ENCODE data around the gene EID1.
"Not testable (repeated sequence)": the region's sequence is repeated elsewhere in the genome, so short reads cannot be mapped to it uniquely, and the experiment has no call there.

EID1 gene, protein sequence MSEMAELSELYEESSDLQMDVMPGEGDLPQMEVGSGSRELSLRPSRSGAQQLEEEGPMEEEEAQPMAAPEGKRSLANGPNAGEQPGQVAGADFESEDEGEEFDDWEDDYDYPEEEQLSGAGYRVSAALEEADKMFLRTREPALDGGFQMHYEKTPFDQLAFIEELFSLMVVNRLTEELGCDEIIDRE

DNA sequence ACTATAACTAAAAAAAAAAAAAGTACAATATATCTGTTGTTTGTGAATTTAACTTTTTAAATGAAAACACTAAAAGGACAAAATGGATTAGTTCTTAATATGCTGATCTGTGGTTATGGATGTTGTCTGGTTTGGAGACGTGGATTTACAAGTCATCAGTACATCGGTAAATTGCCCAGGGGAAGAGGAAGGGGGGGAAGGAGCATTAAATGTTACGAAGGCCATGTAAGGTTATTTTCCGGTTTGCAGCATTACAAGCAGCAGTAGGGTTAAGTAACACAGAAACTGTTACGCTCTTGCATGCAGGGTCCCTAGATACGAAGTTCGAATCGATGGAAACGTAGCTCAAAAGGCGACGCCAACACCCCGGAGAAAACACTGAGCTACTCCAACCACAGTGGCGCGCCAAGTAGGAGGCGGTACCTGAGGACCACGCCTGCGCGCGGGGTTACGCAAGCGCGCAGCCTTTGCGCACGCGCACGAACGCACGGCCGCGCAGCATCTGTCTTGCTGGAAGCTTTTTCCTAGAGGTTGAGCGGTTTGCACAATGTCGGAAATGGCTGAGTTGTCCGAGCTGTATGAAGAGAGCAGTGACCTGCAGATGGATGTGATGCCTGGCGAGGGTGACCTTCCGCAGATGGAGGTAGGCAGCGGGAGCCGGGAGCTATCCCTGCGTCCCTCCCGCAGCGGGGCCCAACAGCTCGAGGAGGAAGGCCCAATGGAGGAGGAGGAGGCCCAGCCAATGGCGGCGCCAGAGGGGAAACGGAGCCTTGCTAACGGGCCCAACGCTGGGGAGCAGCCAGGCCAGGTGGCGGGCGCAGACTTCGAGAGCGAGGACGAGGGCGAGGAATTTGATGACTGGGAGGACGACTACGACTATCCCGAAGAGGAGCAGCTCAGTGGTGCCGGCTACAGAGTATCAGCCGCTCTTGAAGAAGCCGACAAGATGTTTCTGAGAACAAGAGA, at the start of gene EID1:
Gene EID1 (plus strand): TSS at position 505 of the 966 bp plus-strand sequence. CDS start 43 bp downstream, at position 548.
- peak; percentile 94 for DNase-seq

DNA sequence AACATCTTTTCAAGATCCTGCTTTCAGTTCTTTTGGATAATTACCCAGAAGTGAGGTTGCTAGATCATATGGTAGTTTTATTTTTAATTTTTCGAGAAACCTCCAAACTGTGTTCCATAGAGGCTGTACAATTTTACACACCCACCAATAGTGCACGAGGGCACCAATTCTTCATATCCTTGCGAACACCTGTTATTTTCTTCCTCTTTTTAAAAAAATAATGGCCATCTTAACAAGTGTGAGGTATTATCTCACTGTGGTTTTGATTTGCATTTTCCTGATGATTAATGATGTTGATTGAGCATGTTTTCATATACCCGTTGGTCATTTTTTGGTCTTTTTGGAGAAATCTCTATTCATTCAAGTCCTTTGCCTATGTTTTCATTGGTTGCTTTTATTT, 49.5 kb upstream of the EID1 start:
- no peak for DNase-seq

DNA sequence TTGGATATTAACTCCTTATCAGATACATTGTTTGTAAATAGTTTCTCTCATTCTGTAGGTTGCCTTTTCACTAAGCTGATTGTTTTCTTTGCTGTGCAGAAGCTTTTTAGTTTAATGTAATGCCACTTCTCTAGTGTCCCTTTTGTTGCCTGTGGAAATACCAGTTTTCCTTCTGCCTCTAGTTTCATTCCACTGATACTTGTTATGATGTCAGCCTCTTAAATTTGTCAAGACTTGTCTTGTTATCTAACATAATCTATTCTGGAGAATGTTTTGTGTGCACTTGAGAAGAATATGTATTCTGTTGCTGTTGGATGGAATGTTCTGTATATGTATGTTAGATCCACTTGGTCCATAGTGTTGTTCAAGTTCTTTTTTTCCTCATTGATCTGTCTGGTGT, 49.0 kb upstream of the EID1 start:
- no peak for DNase-seq

DNA sequence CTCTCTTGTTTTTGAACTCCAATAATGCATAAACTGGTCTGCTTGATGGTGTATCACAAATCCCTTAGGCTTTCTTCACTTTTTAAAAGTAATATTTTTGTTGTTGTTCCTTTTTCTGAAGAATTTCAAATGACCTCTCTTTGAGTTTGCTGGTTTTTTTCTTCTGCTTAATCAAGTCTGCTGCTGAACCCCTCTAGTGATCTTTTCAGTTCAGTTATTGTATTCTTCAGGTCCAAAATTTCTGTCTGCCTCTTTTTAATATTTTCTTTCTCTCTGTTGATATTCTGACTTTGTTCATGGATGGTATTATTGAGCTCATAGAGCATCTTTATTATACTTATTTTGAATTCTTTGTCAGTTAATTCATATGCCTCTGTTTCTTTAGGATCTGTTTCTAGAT, 45.3 kb upstream of the EID1 start:
- DNase-seq = no peak

DNA sequence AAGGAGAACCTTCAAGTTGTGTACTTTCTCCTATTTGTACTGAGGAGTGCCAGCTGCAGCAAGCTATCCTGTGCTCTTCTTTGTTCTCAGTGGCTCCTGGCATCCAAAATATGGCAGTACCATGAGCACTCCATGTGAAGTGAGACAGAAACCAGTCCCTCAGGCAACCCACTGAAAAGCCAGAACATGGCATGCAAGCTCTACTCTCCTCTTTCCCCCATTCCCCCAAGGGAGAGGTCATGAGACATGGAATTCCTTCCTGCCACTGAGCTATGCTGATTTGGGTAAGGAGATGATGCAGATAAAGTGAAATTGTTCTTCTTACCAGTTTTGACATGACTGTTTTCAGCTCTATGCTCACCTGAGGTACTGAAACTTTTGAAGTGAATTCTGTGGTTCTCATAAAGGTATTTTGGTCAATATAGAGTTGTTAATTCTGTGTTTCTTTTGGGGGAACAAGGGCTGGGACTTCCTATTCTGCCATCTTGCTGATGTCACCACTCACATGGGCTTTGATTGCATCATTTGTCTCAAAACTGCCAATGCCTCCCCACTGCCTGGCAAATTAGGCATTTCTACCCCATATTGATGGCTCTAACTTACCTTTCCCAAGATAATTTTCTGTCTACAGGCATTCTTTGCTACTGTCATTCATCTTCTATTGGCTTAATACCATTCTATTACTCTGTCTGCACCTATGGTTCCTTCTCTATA, 44.3 kb upstream of the EID1 start:
- DNase-seq = no peak

DNA sequence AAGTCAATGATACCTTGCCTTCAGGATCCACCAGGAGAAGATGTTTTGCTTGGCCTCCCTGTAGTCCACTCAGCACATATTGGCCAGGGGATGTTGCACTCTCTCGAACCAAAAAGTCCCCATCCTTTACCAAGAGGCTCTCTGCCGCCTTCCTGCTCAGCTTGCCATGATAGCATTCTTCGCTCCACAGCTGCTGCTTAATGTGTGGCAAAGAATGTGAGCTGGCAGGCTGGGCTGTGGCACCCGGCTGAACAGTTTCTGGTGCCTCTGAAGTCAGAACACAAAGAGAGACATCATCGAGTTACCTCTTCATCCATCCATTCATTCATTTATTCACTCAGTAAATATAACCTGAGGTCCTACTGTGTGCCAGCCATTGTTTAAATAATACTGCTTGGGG, 43.2 kb upstream of the EID1 start:
- DNase-seq = no peak

DNA sequence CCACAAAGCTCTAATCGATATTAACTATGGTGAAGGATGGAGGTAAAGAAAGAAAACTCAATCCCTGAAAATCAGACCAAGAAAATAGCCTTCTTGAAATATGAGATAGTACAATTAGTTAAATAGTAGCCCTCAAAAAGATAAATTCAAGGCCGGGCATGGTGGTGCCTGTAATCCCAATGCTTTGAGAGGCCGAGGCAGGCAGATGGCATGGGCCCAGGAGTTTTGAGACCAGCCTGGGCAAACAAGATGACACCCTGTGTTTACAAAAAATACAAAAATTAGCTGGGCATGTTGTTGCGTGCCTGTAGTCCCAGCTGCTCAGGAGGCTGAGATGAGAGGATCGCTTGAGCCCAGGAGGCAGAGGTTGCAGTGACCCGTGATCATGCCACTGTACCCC, 35.4 kb upstream of the EID1 start:
- DNase-seq = no peak

DNA sequence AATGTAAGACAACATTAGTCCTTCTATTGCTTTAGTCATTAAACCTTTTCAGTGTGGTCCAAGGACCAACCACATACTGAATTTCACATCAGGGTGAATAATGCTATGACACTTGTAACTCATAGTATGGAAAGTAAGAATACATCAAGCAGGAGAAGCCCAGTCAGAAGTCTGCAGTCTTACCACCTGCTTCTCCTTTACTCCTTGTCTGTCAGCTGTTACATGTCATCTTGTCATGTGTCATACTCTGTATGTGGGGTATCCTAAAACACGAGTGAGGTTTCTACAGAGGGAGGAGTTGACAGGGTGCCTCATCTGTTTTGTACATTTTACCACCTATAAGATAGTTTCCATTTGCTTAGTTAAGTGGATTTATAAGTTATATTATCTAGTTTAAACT, 32.8 kb upstream of the EID1 start:
- no peak for DNase-seq

DNA sequence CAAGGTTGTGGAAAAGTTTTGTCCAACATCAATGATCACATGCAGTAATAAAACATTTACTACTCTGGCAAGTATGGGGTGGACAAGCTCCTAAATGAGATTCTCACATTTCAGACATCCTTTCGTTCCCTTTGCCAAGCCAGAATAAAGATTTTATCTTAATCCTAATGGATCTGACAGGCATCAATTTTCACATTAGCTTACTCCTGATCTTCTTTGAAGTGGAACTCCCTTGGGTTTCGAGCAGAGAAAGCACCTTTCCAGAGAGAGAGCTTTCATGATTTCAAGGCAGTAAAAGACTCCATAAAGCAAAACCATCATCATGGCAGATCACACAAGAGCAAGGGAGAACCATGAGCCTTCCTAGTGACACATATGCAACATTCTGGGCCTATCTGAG, 27.3 kb upstream of the EID1 start:
- DNase-seq = no peak

DNA sequence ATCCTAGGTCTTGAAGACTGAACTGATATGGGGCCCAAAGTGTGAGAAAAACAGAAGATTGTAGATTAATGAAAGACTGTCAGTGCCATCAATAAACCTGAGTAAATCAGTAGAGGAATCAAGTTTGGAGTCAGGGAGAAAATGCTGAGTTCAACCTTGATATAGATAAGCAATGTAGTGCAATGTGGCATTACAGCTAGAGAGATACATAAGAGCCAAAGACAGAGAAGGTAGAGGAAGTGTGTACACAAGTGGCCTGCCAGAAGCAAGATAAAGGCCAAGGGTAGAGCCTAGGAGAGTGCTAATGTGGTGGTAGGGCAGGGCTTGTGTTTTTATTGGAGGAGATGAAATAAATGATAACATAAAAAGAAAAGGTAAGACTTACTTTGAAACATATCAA, 26.0 kb upstream of the EID1 start:
- DNase-seq = no peak

DNA sequence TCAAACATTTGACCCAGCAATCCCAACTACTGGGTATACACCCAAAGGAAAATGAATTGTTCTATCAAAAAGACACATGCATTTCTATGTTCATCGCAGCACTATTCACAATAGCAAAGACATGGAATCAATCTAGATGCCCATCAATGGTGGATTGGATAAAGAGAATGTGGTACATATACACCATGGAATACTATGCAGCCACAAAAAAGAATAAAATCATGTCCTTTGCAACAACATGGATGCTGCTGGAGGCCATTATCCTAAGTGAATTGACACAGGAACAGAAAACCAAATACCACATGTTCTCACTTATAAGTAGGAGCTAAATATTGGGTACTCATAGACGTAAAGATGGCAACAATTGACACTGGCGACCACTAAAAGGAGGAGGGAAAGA, 23.5 kb upstream of the EID1 start:
- DNase-seq = not testable (repeated sequence)

DNA sequence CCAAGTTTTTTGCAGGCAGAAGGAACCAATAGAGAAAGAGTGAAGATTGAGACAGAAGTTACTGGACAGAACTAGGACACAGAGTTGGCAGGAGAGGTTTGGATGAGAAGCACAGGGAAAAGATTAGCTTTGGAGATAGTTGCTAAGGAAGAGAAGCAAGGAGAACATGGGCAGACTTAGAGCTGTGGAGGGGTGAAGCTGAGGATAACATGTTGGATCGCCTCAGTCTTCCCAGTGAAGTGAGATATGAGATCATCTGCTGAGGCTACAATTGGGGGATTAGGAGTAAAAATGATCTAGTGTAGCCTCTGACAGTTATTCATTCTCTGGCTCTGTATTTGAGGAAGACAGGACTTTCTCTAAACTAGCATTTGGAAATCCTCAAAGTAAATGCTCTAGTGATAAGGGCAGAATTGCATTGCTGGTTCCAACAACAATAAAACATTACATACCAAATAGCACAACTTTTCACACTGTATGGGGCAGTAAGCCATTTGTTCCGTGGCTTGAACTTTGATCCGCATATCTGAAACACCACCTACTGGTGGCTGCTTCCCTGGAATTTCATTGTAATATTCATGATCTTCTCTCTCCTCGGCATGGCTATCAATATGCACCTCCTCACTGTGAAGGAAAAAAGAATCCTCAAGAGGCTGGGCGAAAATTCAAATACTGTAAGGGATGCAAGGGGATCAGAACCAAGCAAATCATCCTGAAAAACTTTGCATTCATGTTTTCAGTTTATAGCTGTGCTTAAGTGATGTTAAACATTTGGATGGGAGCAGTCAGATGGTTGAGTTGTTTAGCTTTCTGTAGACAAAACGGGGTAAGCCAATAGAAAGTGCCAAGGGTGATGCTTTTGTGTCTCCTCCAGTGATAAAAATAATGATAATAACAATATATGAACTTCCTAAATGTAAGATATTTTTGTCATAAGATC, 22.2 kb upstream of the EID1 start:
- DNase-seq = no peak

DNA sequence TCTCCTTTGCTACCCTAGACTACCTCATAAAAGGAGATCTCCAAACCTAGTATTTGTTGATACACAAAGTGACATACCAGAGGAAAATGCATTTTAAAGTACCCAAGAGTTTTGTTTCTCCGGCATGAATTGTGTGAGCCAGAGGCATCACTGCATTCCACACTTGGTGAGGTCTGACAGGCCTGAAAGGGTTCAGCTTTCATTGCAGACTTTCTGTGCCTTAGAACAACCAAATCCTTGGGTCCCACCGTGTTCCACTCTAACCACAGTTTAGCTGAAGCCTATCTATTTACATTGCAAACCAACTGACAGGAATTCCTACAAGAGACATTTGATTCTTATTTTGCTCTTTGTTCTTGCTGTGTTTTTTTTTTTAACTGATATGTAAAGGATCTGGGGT, 21.0 kb upstream of the EID1 start:
- no peak for DNase-seq

DNA sequence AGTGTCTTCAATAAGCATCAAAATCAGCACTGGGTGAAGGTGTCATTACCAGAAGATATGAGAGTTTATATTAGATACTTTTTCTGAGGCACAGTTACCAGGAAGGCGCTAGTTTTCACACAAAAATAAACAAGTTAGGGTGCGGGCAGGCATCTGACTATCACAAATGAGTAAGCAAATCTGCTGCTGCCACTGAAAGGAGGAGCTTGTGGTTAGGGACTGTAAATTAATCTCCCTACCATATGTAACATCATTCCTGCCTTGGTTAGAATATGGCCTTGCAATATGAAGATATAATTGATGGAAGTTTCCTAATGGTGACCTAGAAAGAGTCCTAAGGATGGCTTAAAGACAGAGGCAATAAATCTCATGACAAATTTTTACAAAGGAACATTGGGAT, 19.5 kb upstream of the EID1 start:
- no peak for DNase-seq

DNA sequence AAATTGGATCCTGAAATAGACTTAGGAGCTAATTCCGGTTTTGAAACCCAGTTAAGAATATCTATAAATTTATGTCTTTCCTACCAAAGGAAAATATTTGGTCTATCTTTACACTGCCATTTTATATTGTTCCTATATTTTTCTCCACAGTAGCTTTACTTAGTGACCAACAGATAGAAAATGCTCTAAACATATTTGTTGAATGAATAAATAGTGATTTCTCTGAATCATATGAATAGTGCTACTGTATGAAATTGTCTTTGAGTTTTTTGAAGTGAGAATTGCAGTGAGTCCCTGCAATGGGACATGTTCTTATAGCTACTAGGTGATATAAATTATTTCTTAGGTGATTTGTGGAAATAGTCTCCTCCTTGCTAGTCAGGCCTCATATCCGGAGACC, 18.5 kb upstream of the EID1 start:
- no peak for DNase-seq

DNA sequence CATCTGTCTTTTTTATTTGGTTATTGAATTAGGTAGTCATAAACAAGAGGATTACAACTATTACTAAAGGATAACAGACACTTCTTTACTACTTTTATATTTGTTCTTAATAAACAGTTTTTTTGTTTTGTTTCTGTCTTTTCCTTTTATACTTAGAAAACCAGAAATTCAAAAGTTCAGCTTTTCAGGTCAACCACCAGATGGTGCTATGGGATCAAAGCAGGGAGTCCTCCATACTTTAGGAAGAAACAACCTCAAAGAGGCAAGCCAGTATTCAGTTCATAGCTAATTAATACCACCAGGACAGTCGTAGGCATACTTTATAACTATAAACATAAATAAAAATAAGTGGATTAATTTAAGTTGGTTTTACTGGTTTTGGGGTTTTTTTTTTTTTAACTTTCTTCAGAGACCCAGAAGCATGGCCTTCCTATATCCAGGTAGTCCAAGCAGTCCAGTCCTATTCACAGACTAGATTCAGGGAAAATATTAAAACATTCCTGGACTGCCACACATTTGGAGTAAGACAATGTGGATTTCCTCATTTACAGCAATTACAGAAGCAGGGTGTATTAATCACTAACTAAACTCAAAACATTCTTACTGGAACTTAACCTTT, 16.0 kb upstream of the EID1 start:
- DNase-seq = peak; percentile 67

DNA sequence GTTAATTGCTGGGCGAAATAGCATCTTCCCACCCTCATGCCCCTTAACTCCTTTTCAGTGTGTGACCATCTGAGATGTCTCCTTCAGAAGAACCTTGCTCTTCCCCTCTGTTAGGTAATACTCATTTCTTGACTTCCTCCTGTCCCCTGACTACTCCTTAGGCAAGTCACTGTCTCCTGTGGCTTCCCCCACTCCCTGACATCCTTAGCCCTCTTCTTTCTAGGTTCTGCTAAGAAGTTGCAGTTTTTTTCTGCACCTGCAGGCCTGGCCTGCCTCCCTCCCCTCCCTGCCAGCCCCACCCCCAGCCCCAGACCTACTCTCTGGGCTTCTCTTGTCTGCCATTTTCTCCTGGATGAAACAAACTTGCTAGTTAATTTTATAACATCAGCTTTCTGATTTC, 15.2 kb upstream of the EID1 start:
- peak; percentile 33 for DNase-seq

DNA sequence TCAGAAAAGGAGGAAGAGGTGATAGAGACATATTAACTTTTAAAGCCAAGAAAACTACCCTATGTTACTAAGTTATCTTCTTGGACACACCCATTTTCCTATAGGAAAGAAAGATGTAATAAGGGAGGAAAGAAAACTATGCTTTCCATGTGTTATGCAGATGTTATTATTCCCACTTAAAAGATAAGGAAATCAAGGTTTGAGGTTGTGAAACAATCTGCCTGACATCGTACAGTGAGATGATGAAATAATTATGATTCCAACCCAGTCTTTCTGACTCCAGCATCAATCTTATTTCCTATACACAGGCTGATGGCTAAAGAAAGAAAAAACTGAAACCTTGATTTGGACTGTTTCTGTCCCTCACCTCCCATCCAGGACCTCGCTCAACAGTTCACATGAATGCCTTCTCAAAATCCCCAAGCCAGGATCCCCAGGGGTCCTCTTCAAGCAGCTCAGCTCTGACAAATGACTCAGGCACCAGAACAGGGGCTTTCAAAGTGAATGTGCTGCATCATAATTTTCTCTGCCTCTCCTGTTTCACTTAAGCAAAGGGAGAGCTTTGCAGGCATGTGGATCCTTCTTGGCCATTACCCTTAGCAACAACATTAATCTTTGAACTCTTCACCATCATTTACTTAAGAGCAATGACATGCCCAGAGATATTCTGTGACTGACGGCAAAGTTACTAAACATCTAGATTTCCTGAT, 12.4 kb upstream of the EID1 start:
- no peak for DNase-seq

DNA sequence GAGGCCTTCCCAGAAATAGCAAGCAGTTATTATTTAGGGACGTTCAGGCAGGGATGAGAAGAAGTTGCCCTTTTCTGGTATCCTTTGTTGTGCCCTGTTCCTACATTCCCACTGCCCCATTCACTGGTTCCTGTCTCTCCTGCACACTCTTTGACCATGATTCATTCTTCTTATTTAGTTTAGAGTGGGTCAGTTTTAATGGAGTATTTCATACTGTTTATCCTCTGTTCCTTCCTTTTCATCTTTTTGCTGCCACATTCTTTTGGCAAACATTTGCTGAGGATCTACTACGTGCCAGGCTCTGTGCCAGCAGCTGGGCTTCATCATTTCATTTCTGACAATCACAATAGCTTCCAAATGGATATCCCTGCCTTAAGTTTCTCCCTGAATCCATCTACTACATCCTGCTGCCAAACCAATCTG, 11.8 kb upstream of the EID1 start:
- DNase-seq = no peak

DNA sequence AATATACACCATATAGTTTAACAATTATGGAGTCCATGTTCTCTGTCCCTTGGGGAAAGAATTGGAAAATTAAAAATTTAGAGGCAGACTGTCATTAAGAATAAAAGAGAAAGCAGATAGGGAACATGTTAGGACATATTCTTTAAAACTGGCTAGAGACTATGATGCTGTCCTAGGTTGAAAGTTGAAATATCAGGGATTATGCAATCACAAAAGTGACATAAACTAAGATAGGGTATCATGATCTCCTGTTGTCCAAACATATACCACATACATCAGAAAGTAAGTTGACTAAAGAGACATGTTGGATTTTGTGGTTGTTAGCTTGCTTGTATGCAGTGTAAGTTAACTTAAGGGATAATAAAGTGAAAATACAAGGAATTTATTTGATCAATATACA, 9.9 kb upstream of the EID1 start:
- DNase-seq = peak; percentile 1

DNA sequence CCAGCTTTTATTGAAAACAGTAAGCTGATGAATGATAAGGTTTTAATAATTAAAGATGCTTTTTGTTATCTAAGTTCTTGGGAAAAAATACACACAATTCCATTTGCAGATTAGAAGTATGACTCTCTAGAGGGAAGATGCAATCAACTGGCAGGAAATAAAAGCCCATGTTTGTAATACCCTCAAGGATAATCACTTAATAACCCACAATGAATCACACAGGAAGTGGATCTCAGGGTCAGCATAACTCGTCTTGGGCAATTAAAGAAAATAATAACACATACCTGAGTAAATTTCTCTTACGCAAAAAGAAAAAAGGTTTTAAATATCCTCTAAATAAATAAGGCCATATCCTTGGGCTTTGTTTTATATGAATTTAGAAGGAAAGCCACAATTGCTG, 9.4 kb upstream of the EID1 start:
- no peak for DNase-seq

DNA sequence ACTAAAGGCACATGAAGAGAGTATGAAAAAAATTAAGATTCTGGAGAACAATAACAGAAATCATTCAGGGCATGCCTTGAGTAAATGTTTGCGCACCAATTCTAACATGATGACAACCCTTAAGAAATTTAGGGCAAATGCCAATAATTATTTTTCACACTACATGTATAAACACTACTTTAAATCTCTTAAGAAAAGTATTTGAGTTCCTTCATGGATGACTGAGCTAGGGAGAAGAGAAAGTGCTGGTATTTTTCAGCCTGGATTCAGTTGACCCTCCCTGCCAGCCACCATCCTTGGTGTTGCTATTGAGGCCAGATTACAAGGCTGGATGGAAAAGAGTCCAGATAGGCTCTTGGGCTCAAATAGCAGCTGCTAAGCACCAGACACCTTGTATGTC, 8.0 kb upstream of the EID1 start:
- no peak for DNase-seq
